Kidney (tissue), 14 donors: ENCODE measurements around the gene DNMBP. TPM values are rescaled to one million over a fixed set of nuclear protein-coding genes. Genes with fewer than 3 reads are reported as not detected.
"Not testable (repeated sequence)": the region's sequence is repeated elsewhere in the genome, so short reads cannot be mapped to it uniquely, and the experiment has no call there.

ENCODE experiments used
- DNase-seq, 5 donors: peaks; one replicate each; pipeline ENCODE4 v3.0.0-alpha.2; 2013 to 2020
- FAIRE-seq: peaks from 2 replicates; lab custom pipeline; 2012; peaks lifted over from hg19 to GRCh38; lab: Jason Lieb, UNC
- H3K27ac ChIP-seq, 2 donors: one replicate each; pipeline ENCODE4 v1.7.0; 2013; ENCODE audit warnings: low read depth in 2 of 2, low read length in 2 of 2, inconsistent platforms in 1 of 2
- H3K27me3 ChIP-seq: one replicate; pipeline ENCODE4 v1.7.1; 2013; ENCODE audit warnings: low read length, inconsistent platforms; ENCODE audit not compliant: control insufficient read depth, insufficient read depth
- H3K36me3 ChIP-seq, 3 donors: one replicate each; pipeline versions ENCODE4 v1.7.0 to v1.7.1; 2013; ENCODE audit warnings: low read length in 3 of 3, control low read depth in 1 of 3, inconsistent platforms in 1 of 3; ENCODE audit not compliant: insufficient read depth in 3 of 3, control insufficient read depth in 2 of 3
- H3K4me1 ChIP-seq, 3 donors: one replicate each; pipeline versions ENCODE4 v1.7.0 to v1.7.1; 2013; ENCODE audit warnings: low read length in 3 of 3, inconsistent platforms in 1 of 3, low read depth in 1 of 3; ENCODE audit not compliant: control insufficient read depth in 2 of 3, insufficient read depth in 2 of 3
- H3K4me3 ChIP-seq, 3 donors: one replicate each; pipeline versions ENCODE4 v1.7.0 to v1.8.1; 2013; ENCODE audit warnings: low read length in 3 of 3, control low read depth in 1 of 3, inconsistent platforms in 1 of 3
- H3K9ac ChIP-seq, 3 donors: one replicate each; pipeline versions ENCODE4 v1.7.0 to v1.7.1; 2013; ENCODE audit warnings: low read length in 3 of 3, control low read depth in 1 of 3, inconsistent platforms in 1 of 3
- H3K9me3 ChIP-seq, 3 donors: one replicate each; pipeline versions ENCODE4 v1.7.0 to v1.7.1; 2013; ENCODE audit warnings: low read length in 3 of 3, control low read depth in 1 of 3, inconsistent platforms in 1 of 3; ENCODE audit not compliant: control insufficient read depth in 2 of 3, insufficient read depth in 1 of 3
- CTCF ChIP-seq: IDR thresholded peaks from 3 replicates; pipeline ENCODE4 v1.5.1; 2012; ENCODE audit warnings: mild to moderate bottlenecking, moderate library complexity, borderline replicate concordance; ENCODE audit not compliant: insufficient read depth; ENCODE audit errors: extremely low read depth
- intact Hi-C: fragments of 100-400 bp; cut with DNase I; formaldehyde crosslinking; loops from one replicate; pipeline ENCODE4 v1.11.1; 2022
- polyA plus RNA-seq: library from polyadenylated mRNA; stranded (reverse); fragments of 350-450 nt; fragmentation: Illumina TruSeq; extraction: RNeasy Lipid Tissue Mini Kit (QIAGEN cat#74804); gene quantifications from one replicate; pipeline ENCODE4 v1.2.3, GENCODE V29; 2014; ENCODE audit warnings: low read depth, low replicate concordance; ENCODE audit not compliant: insufficient read depth
- total RNA-seq: library from RNA; stranded (reverse); fragmentation: NEBNext Ultra II Directional; extraction: Animal tissue kit (Norgen Biotek cat#: 25700); gene quantifications from one replicate; pipeline ENCODE4 v1.2.1, GENCODE V29; 2021
- donor health status: control.
- donor health status: control.
- donor health status: control.
- donor health status: control.
- donor health status: control.
- donor health status: DM: yes; HTN: yes; CAD: no.
- donor health status: Normal renal cell carcinoma (clear cell type).

The DNMBP gene
- total and polyA plus RNA-seq, 2 donors from 2014 or later = 11.6 to 23.7 TPM

GRCh38 chr10:99844433-99844955 is 165.3 kb downstream of the DNMBP start:
- no peak for TF ChIP-seq CTCF
- Histone ChIP-seq H3K4me3 (no peak overlapping the region), H3K36me3 (peaks cover 0 to 38% (median 8%) of the 10 kb centered on the region in 3 donors), H3K9ac (no peak overlapping the region), H3K4me1 (peaks cover 0 to 3% (median 3%) of the 10 kb centered on the region in 3 donors), H3K27ac (no peak overlapping the region), H3K9me3 (no peaks in the 10 kb centered on the region), H3K27me3 (no peaks in the 10 kb centered on the region)
- intact Hi-C loops = no loop called here
- FAIRE-seq = no peak
- DNase-seq = no peak

GRCh38 chr10:99843310-99843709 is 166.4 kb downstream of the DNMBP start:
- Histone ChIP-seq H3K4me3 (no peak overlapping the region), H3K9ac (no peak overlapping the region), H3K4me1 (peaks cover 0 to 3% (median 0%) of the 10 kb centered on the region in 3 donors), H3K36me3 (peaks cover 0 to 32% (median 8%) of the 10 kb centered on the region in 3 donors), H3K27me3 (no peaks in the 10 kb centered on the region), H3K27ac (no peak overlapping the region), H3K9me3 (no peaks in the 10 kb centered on the region)
- intact Hi-C loops = no loop called here
- DNase-seq (no peak), FAIRE-seq (no peak)
- no peak for TF ChIP-seq CTCF

GRCh38 chr10:99841746-99842145 is 168.0 kb downstream of the DNMBP start:
- Histone ChIP-seq H3K4me1 (peaks cover 0 to 3% (median 0%) of the 10 kb centered on the region in 3 donors), H3K27me3 (no peaks in the 10 kb centered on the region), H3K9ac (no peak overlapping the region), H3K36me3 (peaks cover 0 to 23% (median 6%) of the 10 kb centered on the region in 3 donors), H3K9me3 (no peaks in the 10 kb centered on the region), H3K4me3 (no peak overlapping the region), H3K27ac (no peak overlapping the region)
- intact Hi-C loops = no loop called here
- FAIRE-seq (no peak), DNase-seq (no peak)
- no peak for TF ChIP-seq CTCF

GRCh38 chr10:99840859-99841258 is 168.9 kb downstream of the DNMBP start:
- H3K27ac ChIP-seq, DNase-seq, H3K4me3 ChIP-seq, H3K4me1 ChIP-seq, FAIRE-seq, intact Hi-C loops, H3K9me3 ChIP-seq, H3K27me3 ChIP-seq, H3K9ac ChIP-seq: not testable (repeated sequence)
- peaks cover 0 to 20% (median 12%) of the 10 kb centered on the region in 3 donors for H3K36me3 ChIP-seq
